Measurements from ENCODE around the gene NRCAM. TPM values are rescaled to one million over a fixed set of nuclear protein-coding genes. Genes with fewer than 3 reads are reported as not detected.

The NRCAM gene
- total and polyA plus RNA-seq, 2 of the 13 experiments (the other 11 are each of a cell fraction or from before 2014, with no cell fraction given): 0.31 to 0.33 TPM

DNA sequence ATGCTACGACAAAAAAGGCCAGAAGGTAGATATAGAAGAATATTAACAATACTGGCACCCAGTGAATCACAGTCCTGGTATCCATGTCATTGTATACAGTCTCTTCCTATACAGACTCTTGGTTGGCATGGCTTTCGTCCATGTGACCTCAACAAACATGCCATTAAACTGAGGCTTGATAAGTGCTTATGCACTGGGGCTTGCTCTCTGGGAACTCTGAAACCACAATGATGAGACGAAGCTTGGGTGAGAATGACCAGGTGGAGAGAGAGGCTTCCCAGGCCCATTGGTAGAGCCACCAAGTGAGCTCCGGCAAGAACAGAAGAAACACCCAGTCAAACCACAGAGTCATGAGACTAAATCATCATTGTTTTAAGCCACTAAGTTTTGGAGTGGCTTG lies 36.5 kb upstream of the NRCAM start:
- WGBS (ENCODE audit: low lambda C conversion rate): over 99% methylated on average over 4 of the region's 4 CpGs
- intact Hi-C loops (cut with micrococcal nuclease; ENCODE audit: unreplicated experiment): no loop called here
- no TSS peak for BruUV-seq (replicated peaks)
- ATAC-seq (no peak), FAIRE-seq (no peak), DNase-seq (ENCODE audit: low spot score) (no peak)
- H3K4me2 ChIP-seq (ENCODE audit: low read depth, low read length): no peak overlapping the region
- H3K4me1 ChIP-seq (ENCODE audit: insufficient read depth, low read length): no peaks in the 10 kb centered on the region
- no peaks in the 10 kb centered on the region for H3K79me2 ChIP-seq (ENCODE audit: insufficient read depth, low read length)
- no peaks in the 10 kb centered on the region for H4K20me1 ChIP-seq (ENCODE audit: insufficient read depth, low read length)
- H3K27ac ChIP-seq (ENCODE audit: extremely low read length, insufficient read depth, low read length): no peak overlapping the region
- H3K27me3 ChIP-seq (ENCODE audit: control insufficient read depth in 1 of 2, insufficient read depth in 2 of 2, low read length in 2 of 2): no peaks in the 10 kb centered on the region
- no peak overlapping the region for H2AFZ ChIP-seq (ENCODE audit: low read length)
- H3K9ac ChIP-seq (ENCODE audit: insufficient read depth, low read depth, low read length): no peak overlapping the region
- no peaks in the 10 kb centered on the region for H3K36me3 ChIP-seq (replicated peaks in 1 of 2; ENCODE audit: control insufficient read depth in 1 of 2, insufficient read depth in 2 of 2, low read length in 2 of 2)
- H3K9me3 ChIP-seq (ENCODE audit: low read length): no peaks in the 10 kb centered on the region
- in situ Hi-C loops (cut with HindIII; ENCODE audit: extremely low pct_ligation_motif_present, low pct_unique_long_range_greater_than_20kb): no loop called here
- no peak overlapping the region for H3K4me3 ChIP-seq (replicated peaks in 1 of 3; ENCODE audit: insufficient read depth in 1 of 3, low read depth in 2 of 3, low read length in 3 of 3)
- CTCF ChIA-PET (ENCODE audit: low intra/inter-chr PET ratio, low total read pairs): no interaction called here
- TF ChIP-seq GATAD1 (CRISPR knock-in tag; IDR thresholded peaks at IDR 0.05): no peak
- TF ChIP-seq, protein P1, sequence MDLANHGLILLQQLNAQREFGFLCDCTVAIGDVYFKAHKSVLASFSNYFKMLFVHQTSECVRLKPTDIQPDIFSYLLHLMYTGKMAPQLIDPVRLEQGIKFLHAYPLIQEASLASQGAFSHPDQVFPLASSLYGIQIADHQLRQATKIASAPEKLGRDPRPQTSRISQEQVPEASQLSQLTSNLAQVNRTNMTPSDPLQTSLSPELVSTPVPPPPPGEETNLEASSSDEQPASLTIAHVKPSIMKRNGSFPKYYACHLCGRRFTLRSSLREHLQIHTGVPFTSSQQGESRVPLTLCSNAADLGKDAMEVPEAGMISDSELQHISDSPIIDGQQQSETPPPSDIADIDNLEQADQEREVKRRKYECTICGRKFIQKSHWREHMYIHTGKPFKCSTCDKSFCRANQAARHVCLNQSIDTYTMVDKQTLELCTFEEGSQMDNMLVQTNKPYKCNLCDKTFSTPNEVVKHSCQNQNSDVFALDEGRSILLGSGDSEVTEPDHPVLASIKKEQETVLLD (CRISPR knock-in tag; IDR thresholded peaks at IDR 0.05; ENCODE audit: low read depth): no peak
- TF ChIP-seq ZFP36 (IDR thresholded peaks at IDR 0.05; ENCODE audit: borderline replicate concordance, low read depth, low read length, partially characterized antibody): no peak
- no peak for TF ChIP-seq ZNF350 (CRISPR knock-in tag; IDR thresholded peaks at IDR 0.05; ENCODE audit: borderline replicate concordance, low read depth)
- POLR2A ChIA-PET: interaction anchor here (1.3 kb wide), 1 partner anchor 33 kb away, joined by 3 read pairs; the partner anchor contains the start of gene PNPLA8

DNA sequence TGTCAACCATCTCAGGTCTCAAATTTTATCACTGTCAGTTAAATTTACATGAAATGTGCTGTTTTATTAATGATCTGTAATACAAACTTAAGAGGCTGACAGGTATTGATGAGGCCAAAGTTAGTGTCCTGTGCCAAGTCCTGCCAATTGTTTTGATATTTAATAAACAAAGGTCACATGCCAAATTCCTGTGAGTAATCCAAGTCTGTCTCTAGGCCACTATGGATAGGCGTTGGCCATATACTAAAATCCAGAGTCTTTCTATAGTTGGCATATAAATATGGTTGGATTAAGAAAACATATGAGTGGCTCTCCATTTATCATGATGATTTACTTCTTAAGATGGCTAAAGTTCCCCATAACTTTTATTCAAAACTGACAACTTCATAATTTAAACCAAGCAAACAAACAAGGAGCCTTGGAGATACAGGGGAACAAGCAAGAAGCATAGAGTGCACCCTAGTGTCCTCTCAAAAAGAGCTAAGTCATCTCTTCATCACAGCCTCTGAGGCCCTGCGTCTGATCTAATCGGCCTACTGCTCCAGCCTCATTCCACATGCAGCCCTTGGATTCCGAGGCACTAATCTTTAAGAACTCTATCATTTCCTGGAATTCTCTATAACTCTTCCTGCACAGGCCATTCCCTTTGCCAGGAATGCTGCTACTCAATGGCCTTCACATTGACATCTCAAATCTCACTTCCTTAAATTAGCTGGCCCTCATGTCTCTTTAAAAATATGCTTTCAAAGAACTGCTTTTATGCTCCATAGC lies 32.7 kb upstream of the NRCAM start:
- Histone ChIP-seq H3K4me1 (ENCODE audit: insufficient read depth, low read length) (no peaks in the 10 kb centered on the region), H3K27me3 (ENCODE audit: control insufficient read depth in 1 of 2, insufficient read depth in 2 of 2, low read length in 2 of 2) (no peaks in the 10 kb centered on the region), H3K27ac (ENCODE audit: extremely low read length, insufficient read depth, low read length) (no peak overlapping the region), H3K79me2 (ENCODE audit: insufficient read depth, low read length) (no peaks in the 10 kb centered on the region), H3K36me3 (replicated peaks in 1 of 2; ENCODE audit: control insufficient read depth in 1 of 2, insufficient read depth in 2 of 2, low read length in 2 of 2) (no peaks in the 10 kb centered on the region), H4K20me1 (ENCODE audit: insufficient read depth, low read length) (no peaks in the 10 kb centered on the region), H3K9me3 (ENCODE audit: low read length) (no peaks in the 10 kb centered on the region), H2AFZ (ENCODE audit: low read length) (no peak overlapping the region), H3K4me3 (replicated peaks in 1 of 3; ENCODE audit: insufficient read depth in 1 of 3, low read depth in 2 of 3, low read length in 3 of 3) (no peak overlapping the region), H3K9ac (ENCODE audit: insufficient read depth, low read depth, low read length) (no peak overlapping the region), H3K4me2 (ENCODE audit: low read depth, low read length) (no peak overlapping the region)
- POLR2A ChIA-PET: no interaction called here
- WGBS (ENCODE audit: low lambda C conversion rate): 95% methylated on average over 4 of the region's 4 CpGs
- FAIRE-seq (no peak), DNase-seq (ENCODE audit: low spot score) (no peak), ATAC-seq (no peak)
- no TSS peak for BruUV-seq (replicated peaks)
- in situ Hi-C loops (cut with HindIII; ENCODE audit: extremely low pct_ligation_motif_present, low pct_unique_long_range_greater_than_20kb) (no loop called here), intact Hi-C loops (cut with micrococcal nuclease; ENCODE audit: unreplicated experiment) (no loop called here)
- TF ChIP-seq ETV5 (CRISPR knock-in tag; IDR thresholded peaks at IDR 0.05; ENCODE audit: borderline replicate concordance) (no peak), ZBTB3 (CRISPR knock-in tag; IDR thresholded peaks at IDR 0.05; ENCODE audit: borderline replicate concordance, low read depth) (no peak)
- CTCF ChIA-PET (ENCODE audit: low intra/inter-chr PET ratio, low total read pairs): no interaction called here

All from HepG2 (cell line).